ENCODE data around the gene SMYD1.

The SMYD1 gene

DNA sequence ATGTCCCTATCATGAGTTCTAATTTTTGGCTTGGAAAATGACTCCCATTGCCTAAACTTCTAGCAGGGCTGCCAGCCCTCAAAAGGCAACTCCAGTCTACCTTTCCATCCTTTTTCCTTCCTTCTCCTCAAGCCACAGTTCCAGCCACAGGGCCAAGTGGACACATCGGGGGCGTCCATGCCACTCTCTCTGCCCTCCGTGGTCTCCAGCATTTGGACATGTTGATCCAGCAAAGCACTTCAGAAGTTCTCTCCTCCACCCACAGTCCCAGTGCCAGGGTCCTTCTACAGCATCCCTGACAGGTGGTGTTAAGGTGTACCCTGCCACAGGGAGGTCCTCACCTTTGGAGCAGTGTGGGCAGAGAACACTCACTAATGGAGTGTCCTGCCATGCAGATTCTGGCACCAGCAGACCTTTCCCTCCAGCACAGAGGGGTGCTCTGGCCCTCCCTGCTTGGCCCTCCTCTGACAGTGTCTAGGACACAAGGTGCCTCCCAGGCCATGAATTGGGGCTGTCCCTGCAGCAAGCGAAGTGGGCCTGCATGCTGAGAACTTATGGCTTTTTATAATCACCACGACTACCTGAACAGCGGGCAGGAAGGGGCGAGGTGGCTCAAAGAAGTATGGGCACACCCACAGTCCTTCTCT, 61.8 kb downstream of the SMYD1 start:
- H3K4me3 ChIP-seq (ENCODE audit: extremely low read depth, insufficient read depth, low read length, poor library complexity, severe bottlenecking): no peak overlapping the region
- no peak overlapping the region for H3K27ac ChIP-seq (ENCODE audit: low read depth, low read length, severe bottlenecking)
- WGBS, 2 experiments (ENCODE audit: insufficient coverage in 2 of 2): 93% methylated on average over 5 of the region's 7 CpGs; no CpG with 5 or more reads in 1 of the 2 experiments
- H3K36me3 ChIP-seq (ENCODE audit: control insufficient read depth, insufficient read depth, low read length): no peaks in the 10 kb centered on the region
- no peaks in the 10 kb centered on the region for H3K9me3 ChIP-seq (ENCODE audit: control insufficient read depth, low read length)
- no peaks in the 10 kb centered on the region for H3K4me1 ChIP-seq (ENCODE audit: control insufficient read depth, insufficient read depth, low read length, poor library complexity, severe bottlenecking)

DNA sequence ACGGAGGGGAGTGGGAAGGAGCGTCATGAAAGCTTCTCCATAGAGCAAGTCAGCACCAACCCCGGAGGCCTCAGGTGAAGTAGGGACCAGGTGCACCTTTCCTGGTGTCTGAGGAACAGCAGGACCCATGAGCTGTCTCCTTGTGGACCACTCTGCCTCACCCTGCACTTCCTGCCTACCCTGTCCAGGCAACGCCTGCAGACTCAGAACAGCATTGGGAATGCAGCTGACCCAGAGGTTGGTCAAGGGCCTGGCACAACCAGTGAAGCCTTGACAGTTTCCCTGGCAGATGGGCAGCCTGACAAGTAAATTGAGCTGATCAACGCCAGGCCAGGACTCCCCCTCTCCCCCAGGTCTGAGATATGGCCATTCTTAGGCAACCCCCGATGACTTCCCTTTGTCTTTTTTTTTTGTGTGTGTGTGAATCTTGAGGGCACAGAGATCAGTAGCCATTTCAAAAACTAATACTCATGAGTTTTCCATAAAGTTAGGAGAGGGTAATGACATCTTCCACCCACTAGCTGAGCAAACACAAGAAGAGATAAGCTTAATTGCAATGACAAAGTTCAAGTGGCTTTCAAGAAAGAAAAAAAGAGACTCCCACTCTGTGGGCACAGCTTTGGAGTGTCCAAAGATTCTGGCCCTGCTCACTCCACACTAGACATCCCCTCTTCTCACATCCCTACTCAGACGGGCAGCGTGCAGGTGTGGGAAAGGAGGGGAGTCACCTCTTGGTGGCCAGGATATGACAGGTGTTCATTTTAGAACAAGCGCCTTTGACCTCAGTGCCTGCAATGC, 63.8 kb downstream of the SMYD1 start:
- H3K9me3 ChIP-seq (ENCODE audit: control insufficient read depth, low read length): no peaks in the 10 kb centered on the region
- H3K4me3 ChIP-seq (ENCODE audit: extremely low read depth, insufficient read depth, low read length, poor library complexity, severe bottlenecking): no peak overlapping the region
- H3K36me3 ChIP-seq (ENCODE audit: control insufficient read depth, insufficient read depth, low read length): no peaks in the 10 kb centered on the region
- no peaks in the 10 kb centered on the region for H3K4me1 ChIP-seq (ENCODE audit: control insufficient read depth, insufficient read depth, low read length, poor library complexity, severe bottlenecking)
- no peak overlapping the region for H3K27ac ChIP-seq (ENCODE audit: low read depth, low read length, severe bottlenecking)
- WGBS, 2 experiments (ENCODE audit: insufficient coverage in 2 of 2): 92 to 94% methylated on average over 4 to 6 of the region's 9 CpGs

DNA sequence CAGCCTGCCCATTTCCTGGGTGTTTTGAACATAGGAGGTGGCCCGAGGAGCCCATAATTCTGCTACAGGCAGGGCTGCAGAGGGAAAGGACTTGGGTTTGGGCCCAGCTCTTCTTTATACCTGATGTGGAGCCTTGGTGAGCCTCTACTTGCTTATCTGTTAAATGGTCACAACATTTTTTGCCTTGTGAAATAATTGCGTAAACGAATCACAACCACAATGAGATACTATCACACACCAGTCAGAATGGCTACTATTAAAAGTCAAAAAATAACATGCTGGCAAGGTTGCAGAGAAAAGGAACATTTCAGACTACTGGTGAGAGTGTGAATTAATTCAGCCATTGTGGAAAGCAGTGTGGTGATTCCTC, 64.4 kb downstream of the SMYD1 start:
- H3K9me3 ChIP-seq (ENCODE audit: control insufficient read depth, low read length): no peaks in the 10 kb centered on the region
- WGBS, 2 experiments (ENCODE audit: insufficient coverage in 2 of 2): 63 to 90% methylated on average over 1 of the region's 3 CpGs
- H3K36me3 ChIP-seq (ENCODE audit: control insufficient read depth, insufficient read depth, low read length): no peaks in the 10 kb centered on the region
- H3K4me1 ChIP-seq (ENCODE audit: control insufficient read depth, insufficient read depth, low read length, poor library complexity, severe bottlenecking): no peaks in the 10 kb centered on the region
- H3K4me3 ChIP-seq (ENCODE audit: extremely low read depth, insufficient read depth, low read length, poor library complexity, severe bottlenecking): no peak overlapping the region
- no peak overlapping the region for H3K27ac ChIP-seq (ENCODE audit: low read depth, low read length, severe bottlenecking)

DNA sequence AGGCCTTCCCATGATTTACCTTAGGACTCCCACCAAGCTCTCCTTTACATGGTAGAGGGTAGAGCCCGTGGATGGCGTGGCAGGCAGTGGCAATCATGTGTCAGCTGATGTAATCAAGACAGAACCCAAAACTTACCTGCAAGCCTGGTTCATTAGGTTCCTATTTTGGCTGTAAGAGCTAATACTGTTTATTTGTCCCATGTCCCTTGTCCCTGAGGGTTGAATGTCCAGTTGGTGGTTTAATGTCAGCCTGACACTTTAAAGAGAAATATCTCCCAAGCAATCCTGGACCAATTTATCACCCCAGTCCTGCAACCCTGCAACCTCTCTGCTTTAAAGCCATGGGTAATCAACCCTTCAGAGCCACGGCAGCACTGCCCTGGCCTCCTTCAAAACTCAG, 66.2 kb downstream of the SMYD1 start:
- 80 to 94% methylated on average over 1 to 3 of the region's 3 CpGs for WGBS, 2 experiments (ENCODE audit: insufficient coverage in 2 of 2)
- no peak overlapping the region for H3K4me3 ChIP-seq (ENCODE audit: extremely low read depth, insufficient read depth, low read length, poor library complexity, severe bottlenecking)

DNA sequence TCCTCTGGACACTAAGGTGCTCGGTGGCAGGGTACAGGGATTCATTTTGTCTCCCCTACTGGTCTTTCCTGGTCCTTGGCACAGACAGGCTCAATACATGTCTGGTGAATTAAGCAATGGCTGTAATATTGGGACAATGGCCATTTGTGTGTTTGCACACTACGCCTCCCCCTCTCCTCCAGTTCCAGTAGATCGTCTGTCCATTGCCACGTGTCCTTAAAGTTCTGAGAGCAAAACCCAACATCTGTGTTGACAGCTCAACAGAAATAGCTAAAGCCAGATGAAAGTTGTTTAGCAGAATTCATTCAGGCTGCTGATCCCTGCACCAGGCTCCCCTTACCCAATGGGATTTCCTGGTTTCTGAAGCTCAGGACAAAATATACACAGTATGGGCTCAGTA, 69.2 kb downstream of the SMYD1 start:
- H3K9me3 ChIP-seq (ENCODE audit: control insufficient read depth, low read length): no peaks in the 10 kb centered on the region
- no peak overlapping the region for H3K4me3 ChIP-seq (ENCODE audit: extremely low read depth, insufficient read depth, low read length, poor library complexity, severe bottlenecking)
- WGBS, 2 experiments (ENCODE audit: insufficient coverage in 2 of 2): 79% methylated on average over 3 of the region's 4 CpGs; no CpG with 5 or more reads in 1 of the 2 experiments
- no peak overlapping the region for H3K27ac ChIP-seq (ENCODE audit: low read depth, low read length, severe bottlenecking)
- no peaks in the 10 kb centered on the region for H3K4me1 ChIP-seq (ENCODE audit: control insufficient read depth, insufficient read depth, low read length, poor library complexity, severe bottlenecking)
- H3K36me3 ChIP-seq (ENCODE audit: control insufficient read depth, insufficient read depth, low read length): no peaks in the 10 kb centered on the region

More for the DNA sequence above, 66.2 kb downstream of the SMYD1 start:
- Histone ChIP-seq H3K36me3 (ENCODE audit: control insufficient read depth, insufficient read depth, low read length) (no peaks in the 10 kb centered on the region), H3K27ac (ENCODE audit: low read depth, low read length, severe bottlenecking) (no peak overlapping the region), H3K4me1 (ENCODE audit: control insufficient read depth, insufficient read depth, low read length, poor library complexity, severe bottlenecking) (no peaks in the 10 kb centered on the region), H3K9me3 (ENCODE audit: control insufficient read depth, low read length) (no peaks in the 10 kb centered on the region)

DNA sequence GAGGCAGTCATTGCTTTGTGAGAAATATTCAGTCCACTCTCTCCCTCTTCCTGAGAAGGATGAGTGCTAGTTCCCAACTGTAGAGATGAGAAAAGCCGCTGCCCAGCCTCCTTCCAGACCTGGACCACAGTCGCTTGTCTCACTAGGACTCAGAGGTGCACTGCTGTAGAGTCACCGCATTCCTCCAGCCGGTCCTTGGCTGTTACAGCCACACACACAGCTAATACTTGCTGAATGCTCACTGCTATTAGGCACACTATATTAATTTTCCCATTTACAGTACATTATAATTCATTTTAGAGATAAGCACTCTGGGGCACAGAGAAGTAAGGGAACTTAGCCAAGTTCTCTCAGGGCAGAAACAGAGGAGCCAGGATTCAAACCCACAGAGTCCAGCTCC, 70.2 kb downstream of the SMYD1 start:
- Histone ChIP-seq H3K4me3 (ENCODE audit: extremely low read depth, insufficient read depth, low read length, poor library complexity, severe bottlenecking) (no peak overlapping the region), H3K27ac (ENCODE audit: low read depth, low read length, severe bottlenecking) (no peak overlapping the region), H3K4me1 (ENCODE audit: control insufficient read depth, insufficient read depth, low read length, poor library complexity, severe bottlenecking) (no peaks in the 10 kb centered on the region), H3K36me3 (ENCODE audit: control insufficient read depth, insufficient read depth, low read length) (no peaks in the 10 kb centered on the region), H3K9me3 (ENCODE audit: control insufficient read depth, low read length) (no peaks in the 10 kb centered on the region)
- 75 to 94% methylated on average over 2 to 3 of the region's 4 CpGs for WGBS, 2 experiments (ENCODE audit: insufficient coverage in 2 of 2)

DNA sequence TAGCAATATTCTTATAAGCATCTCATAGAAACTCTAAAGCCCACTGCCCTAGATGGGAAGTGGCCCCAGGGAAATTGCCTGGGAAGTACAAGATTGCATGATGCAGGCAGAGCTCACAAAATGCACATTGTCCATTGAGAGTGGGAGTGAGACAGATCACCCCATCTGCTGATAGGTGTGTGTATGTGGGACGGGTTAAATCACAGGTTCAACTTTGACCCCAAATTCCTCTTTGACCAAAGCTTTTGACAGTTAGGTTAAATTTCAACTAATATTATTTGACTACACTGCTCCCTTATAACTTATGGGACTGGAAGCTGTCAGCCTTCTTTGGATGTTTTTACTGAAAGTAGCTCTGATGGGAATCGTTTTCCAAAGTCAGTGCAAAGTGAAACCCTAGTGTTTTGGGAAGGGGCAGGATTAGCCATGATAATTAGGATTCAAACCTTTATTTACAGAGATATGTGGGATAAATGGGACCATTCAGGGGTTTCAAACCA, 71.6 kb downstream of the SMYD1 start:
- 80% methylated on average over 1 of the region's 2 CpGs; no CpG with 5 or more reads in 1 of the 2 experiments for WGBS, 2 experiments (ENCODE audit: insufficient coverage in 2 of 2)

DNA sequence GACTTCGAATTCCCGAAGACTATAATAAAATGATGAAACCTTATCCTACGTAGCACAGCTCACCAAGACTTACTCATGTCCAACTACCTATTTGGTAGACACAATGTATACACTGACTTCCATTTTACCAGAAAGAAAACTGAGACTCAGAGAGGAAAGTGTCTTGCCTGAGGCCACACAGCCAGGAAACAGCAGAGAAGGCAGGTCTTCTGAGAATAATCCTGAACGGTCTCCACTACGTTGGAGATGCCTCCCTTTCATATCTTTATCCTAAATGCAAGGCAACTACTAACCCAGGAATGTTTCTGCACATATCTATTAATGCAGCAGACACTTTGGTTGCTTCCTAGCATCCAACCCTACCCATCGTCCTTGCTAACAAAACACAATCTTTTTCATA, 72.2 kb downstream of the SMYD1 start:
- Histone ChIP-seq H3K27ac (ENCODE audit: low read depth, low read length, severe bottlenecking) (no peak overlapping the region), H3K36me3 (ENCODE audit: control insufficient read depth, insufficient read depth, low read length) (no peaks in the 10 kb centered on the region)
- WGBS, 2 experiments (ENCODE audit: insufficient coverage in 2 of 2): 59 to 64% methylated on average over 2 to 4 of the region's 6 CpGs

More for the DNA sequence above, 71.6 kb downstream of the SMYD1 start:
- H3K4me1 ChIP-seq (ENCODE audit: control insufficient read depth, insufficient read depth, low read length, poor library complexity, severe bottlenecking): no peaks in the 10 kb centered on the region
- H3K4me3 ChIP-seq (ENCODE audit: extremely low read depth, insufficient read depth, low read length, poor library complexity, severe bottlenecking): no peak overlapping the region
- no peaks in the 10 kb centered on the region for H3K9me3 ChIP-seq (ENCODE audit: control insufficient read depth, low read length)
- H3K36me3 ChIP-seq (ENCODE audit: control insufficient read depth, insufficient read depth, low read length): no peaks in the 10 kb centered on the region
- H3K27ac ChIP-seq (ENCODE audit: low read depth, low read length, severe bottlenecking): no peak overlapping the region

DNA sequence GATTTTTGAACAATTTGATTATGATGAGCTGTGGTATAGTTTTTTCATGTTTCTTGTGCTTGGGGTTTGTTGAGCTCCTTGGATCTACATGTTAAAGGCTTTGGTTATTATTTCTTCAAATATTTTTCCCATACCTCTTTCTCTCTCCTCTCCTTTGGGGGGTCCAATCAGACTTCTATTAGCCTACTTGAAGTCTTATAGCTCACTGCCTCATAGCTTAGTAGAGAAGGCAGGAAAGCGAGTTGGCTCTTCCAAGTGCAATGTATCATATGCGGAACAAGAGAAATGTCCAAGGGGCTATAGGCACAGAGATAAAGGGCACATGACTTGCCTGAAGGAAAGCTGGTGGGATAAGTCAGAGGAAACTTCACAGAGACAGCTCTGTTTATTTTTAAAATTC, 74.3 kb downstream of the SMYD1 start:
- Histone ChIP-seq H3K4me3 (ENCODE audit: extremely low read depth, insufficient read depth, low read length, poor library complexity, severe bottlenecking) (no peak overlapping the region), H3K9me3 (ENCODE audit: control insufficient read depth, low read length) (no peaks in the 10 kb centered on the region), H3K27ac (ENCODE audit: low read depth, low read length, severe bottlenecking) (no peak overlapping the region), H3K4me1 (ENCODE audit: control insufficient read depth, insufficient read depth, low read length, poor library complexity, severe bottlenecking) (no peaks in the 10 kb centered on the region), H3K36me3 (ENCODE audit: control insufficient read depth, insufficient read depth, low read length) (no peaks in the 10 kb centered on the region)
- 88% methylated on average over 2 of the region's 2 CpGs; no CpG with 5 or more reads in 1 of the 2 experiments for WGBS, 2 experiments (ENCODE audit: insufficient coverage in 2 of 2)

More for the DNA sequence above, 72.2 kb downstream of the SMYD1 start:
- Histone ChIP-seq H3K4me3 (ENCODE audit: extremely low read depth, insufficient read depth, low read length, poor library complexity, severe bottlenecking) (no peak overlapping the region), H3K4me1 (ENCODE audit: control insufficient read depth, insufficient read depth, low read length, poor library complexity, severe bottlenecking) (no peaks in the 10 kb centered on the region), H3K9me3 (ENCODE audit: control insufficient read depth, low read length) (no peaks in the 10 kb centered on the region)

DNA sequence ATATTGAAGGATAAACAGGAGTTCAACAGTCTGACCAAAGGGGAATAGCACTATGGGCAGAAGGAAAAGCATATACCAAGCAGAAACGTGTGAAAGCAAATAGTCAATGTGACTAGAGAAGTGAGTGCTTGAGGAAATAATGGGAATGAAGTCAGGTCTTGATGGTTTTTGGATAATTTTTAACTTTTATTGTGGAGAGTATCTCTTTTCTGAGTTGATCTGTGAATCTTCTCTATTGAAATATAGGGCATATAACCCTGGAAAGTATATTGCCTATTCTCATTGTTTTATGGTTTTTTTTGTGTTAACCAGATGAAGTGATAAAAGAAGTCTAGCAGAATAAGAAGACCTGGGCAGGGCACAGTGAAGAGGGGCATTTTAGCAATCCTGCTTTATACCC, 76.6 kb downstream of the SMYD1 start:
- H3K4me3 ChIP-seq (ENCODE audit: extremely low read depth, insufficient read depth, low read length, poor library complexity, severe bottlenecking): no peak overlapping the region
- H3K9me3 ChIP-seq (ENCODE audit: control insufficient read depth, low read length): no peaks in the 10 kb centered on the region
- 65 to 75% methylated on average over 1 of the region's 1 CpG for WGBS, 2 experiments (ENCODE audit: insufficient coverage in 2 of 2)

More for the DNA sequence above, 76.6 kb downstream of the SMYD1 start:
- Histone ChIP-seq H3K4me1 (ENCODE audit: control insufficient read depth, insufficient read depth, low read length, poor library complexity, severe bottlenecking) (no peaks in the 10 kb centered on the region), H3K27ac (ENCODE audit: low read depth, low read length, severe bottlenecking) (no peak overlapping the region), H3K36me3 (ENCODE audit: control insufficient read depth, insufficient read depth, low read length) (no peaks in the 10 kb centered on the region)

All from mesodermal cell (in vitro differentiated cells).